ENCODE results near the gene CCDC51.
"Not testable (repeated sequence)": the region's sequence is repeated elsewhere in the genome, so short reads cannot be mapped to it uniquely, and the experiment has no call there.

The CCDC51 gene

DNA sequence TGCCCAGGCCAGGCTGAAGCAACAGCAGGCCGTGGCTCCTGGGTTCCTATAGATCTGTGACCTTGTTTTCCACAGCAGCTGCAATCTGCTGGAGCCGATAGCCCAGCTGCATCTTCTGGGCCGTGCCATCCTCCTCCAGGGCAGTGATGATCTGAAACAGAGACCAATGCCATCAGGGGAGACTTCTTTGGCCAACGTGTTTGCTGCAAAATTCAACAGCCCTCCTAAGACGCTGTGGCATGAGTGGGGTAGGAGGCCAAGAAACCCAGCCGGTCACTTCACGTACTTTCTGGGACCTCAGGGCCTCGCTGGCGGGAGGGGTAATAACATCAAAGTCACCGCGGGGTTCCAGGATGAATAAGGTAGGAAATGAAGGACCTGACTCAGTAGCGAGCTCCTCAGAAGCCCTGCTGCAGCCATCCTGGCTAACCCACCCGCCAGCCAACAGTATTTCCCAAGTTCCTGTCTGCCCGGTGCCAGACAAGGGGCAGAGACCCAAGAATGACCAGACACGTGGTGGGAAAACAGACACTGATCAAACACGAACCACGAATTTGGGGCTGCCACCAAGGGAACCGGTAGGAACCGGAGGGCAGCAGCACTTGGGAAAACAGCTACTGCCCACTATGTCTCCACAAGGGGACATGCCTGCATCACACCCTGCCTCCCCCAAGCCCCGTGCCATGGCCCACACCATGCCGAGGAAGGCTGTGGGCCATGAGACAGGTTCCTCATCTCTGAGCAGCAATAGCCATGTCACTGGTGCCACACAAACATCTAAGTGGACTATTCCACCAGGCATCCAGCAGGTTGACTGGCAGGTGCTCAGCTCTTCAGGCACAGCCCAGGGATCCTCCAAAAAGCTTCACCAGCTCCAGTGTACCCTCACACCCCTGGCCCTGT lies 35.2 kb downstream of the CCDC51 start:
- DNase-seq, result no peak

DNA sequence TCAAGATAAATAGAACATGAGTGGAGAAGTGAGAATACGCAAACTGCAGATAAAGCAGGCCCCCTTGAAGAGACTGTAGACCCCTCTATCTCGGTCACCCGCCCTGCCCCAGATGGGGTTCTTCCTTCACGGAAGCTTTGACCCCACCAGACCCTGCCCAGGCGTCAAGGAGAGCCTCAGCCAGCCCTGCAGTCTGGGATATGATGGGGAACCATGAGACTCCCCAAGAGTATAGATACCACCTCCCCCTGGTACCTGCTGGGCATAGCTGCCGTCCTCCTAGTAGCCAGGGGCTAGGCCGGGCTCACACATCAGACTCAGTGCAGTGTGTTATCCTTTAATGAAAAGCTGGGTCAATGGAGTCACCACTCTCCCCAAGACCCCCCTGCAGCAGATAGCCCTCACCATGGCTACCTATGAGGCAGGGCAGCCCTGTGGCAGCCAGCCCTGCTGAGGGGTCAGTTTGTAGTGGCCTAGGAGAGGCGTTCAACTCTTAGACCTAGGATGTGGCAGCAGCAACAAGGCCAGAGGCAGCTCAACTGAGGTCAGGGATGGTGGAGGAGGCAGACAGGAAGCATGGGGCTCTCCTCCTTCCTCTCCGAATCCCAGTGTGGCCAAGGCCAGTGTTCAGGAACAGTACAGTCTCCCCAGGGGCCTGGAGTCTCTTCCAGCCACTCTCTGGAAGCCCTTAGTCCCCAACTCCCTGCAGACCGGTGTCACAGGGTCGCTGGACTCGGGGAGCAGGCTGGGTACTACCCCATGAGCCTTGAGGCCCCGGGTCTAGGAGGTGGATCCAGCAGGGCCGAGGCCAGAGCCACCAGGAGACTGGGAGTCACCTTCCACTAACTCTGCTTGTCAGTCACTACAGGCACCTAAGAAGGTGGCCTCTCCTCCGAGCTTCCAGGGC lies 36.1 kb downstream of the CCDC51 start:
- DNase-seq, result no peak

DNA sequence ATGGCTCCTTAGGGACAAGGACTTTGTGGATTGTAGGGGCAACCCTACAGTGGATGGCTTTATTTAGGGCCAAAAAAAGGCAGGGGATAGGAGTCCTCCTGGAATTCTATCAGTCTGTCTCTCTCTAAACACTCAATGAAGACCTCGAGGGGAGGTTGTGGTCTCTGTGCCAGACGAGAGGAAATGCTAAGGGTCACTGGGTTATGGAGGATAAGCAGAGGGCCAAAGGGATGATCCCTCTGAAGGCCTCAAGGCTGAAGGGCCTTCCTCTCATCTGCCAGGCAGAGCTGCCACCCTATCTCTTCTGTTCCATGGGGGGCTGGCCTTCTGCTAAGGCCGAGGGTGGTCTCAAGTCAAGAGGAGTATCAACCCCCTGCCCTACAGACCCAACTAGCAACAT lies 37.0 kb downstream of the CCDC51 start:
- no peak for DNase-seq

DNA sequence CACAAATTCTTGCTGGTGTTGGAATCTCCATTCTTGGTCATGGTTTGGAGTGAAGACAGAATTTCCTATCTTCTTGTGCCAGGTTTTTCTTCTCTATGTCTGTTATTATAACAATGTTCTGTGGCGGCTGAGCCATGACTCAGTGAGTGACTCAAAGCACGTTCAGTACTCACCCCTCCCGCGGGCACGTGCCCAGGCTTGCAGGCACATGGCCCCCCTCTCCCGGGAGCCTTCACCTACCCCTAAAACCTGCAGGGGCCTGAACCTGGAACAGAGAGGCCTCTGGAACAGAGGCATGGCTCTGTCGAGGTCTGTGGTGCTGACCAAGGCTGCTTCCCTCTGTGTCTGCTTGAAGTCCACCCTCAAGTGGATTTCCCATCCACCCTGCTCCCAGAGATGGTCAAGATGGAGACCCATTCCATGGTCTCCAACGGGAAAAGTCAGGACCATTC lies 37.6 kb downstream of the CCDC51 start:
- DNase-seq, result no peak

DNA sequence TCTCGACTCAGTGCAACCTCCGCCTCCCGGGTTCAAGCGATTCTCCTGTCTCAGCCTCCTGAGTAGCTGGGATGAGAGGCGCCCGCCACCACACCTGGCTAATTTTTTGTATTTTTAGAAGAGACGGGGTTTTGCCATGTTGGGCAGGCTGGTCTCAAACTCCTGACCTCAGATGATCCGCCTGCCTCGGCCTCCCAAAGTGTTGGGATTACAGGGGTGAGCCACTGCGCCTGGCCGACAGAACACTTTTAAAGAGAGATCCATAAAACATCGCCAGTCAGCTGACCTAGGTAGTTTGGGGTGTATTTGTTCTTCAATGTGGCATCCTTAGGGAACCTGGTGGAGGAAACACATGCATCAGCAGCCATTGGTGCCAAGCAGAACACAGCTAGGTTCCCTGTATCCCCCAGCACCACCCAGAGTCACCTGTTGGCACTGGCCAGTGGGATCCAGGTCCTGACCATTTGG lies 38.5 kb downstream of the CCDC51 start:
- not testable (repeated sequence) for DNase-seq

DNA sequence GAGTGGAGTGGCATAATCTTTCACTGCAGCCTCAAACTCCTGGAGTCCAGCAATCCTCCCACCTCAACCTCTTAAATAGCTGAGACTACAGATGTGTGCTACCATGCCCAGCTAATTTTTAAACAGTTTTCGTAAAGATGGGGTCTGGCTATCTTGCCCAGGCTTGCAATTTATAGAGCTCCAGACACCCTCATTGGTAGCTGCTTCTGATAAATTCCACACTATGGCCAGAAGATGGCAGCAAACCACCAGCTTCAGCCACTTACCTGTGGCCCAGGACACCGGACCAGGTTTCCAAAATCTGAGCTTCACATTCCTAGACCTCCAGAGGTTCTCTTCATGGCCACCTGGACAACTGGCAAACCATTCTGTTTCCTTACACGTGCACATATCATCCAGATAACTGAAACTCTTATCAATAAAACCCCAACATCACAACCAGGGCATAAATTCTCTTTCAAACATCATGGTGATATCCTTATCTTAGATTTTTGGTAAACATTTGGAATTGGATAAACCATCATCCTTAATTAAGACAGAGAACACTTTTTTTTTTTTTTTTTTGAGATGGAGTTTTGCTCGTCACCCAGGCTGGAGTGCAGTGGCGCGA lies 39.0 kb downstream of the CCDC51 start:
- DNase-seq, result no peak

GRCh38 chr3:48399387-48400172 lies 40.3 kb downstream of the CCDC51 start:
- DNase-seq, result no peak

GRCh38 chr3:48398701-48399386 lies 41.1 kb downstream of the CCDC51 start:
- no peak for DNase-seq

DNA sequence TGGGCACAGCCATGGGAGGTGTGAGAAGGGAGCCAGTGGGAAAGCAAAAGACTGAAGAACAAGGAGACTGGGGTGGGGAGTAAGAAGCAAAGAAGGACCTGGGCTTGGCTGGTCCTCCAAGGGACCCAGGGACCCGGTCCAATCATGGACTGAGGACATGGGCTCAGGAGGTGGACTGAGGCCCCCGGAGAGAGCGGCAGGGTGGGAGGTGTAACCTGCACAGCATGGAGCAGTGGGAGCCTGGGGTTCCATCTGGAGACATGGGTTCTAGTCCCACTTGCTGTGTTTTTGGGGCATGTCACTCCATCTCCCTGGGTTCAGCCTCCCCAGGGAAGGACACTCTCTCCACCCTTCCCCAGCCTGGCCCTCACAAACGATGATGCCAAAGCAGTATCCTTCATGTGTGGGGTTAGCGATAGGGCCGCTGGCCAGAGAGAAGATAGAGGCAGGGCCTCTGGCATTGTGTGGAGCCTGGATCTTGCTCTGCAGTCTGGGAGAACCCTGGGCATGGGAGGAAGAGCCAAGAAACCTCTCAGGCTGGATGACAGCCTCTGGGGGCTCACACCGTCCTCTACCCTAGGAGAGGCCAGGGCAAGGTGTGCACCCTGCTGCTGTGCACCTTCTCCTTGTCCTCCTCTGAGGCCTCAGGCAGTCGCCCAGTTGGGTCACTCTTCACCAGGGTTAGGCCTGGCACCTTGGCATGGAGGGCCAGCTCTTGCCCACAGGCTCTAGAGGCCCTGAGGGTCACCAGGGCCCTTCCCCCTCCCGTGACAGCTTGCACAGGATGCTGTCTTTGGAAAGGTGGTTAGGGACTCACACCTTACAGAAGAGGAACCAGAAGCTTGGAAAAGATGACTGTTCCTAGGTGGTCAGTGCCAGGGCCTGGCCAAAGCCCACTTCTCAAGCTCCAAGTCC lies 41.9 kb downstream of the CCDC51 start:
- no peak for DNase-seq

- DNase-seq, result no peak
Observed at GRCh38 chr3:48395714-48396113, 44.2 kb downstream of the CCDC51 start.

- no peak for DNase-seq
Observed at GRCh38 chr3:48394391-48394790, 45.5 kb downstream of the CCDC51 start.

DNA sequence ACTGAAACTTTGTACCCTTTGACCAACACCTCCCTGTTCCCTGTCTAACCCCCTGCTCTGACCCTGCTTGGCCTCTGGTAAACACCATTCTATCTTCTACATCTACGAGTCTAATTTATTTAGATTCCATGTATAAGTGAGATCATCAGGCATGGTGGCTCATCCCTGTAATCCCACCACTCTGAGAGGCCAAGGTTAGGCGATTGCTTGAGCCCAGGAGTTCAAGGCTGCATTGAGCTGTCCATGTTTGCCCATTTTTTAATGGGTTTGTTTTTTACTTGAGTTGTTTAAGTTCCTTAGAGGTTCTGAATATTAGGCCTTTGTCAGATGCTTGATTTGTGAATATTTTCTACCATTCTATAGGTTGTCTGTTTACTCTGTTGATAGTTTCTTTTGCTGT lies 51.0 kb downstream of the CCDC51 start:
- DNase-seq, result no peak

DNA sequence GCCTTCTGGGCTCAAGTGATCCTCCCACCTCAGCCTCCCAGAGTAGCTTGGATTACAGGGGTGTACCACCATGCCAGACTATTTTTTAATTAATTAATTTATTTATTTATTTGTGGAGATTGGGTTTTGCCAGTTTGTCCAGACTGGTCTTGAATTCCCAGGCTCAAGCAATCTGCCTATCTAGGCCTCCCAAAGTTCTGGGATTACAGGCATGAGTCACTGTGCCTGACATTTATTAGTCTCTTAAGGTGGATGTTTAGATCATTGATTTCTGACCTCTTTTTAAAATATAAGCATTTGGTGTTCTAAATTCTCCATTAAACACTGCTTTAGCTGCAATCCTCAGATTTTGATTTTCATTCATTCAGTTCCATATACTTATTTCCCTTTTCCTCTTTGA lies 52.3 kb downstream of the CCDC51 start:
- DNase-seq, result no peak
